Adrenal gland (tissue), 12 donors: ENCODE data around the gene ARHGEF11. TPM values are rescaled to one million over a fixed set of nuclear protein-coding genes. Genes with fewer than 3 reads are reported as not detected.

Experiments
- DNase-seq, 7 donors: peaks; one replicate each; pipeline ENCODE4 v3.0.0-alpha.2; 2019 to 2020
- H3K27ac ChIP-seq, 5 donors: fragments of 200-600 bp; sonication (generic) in 4 of 5; 1 replicate in 3 of 5; 2 replicates in 2 of 5; pipeline versions ENCODE4 v1.5.1 to v1.8.0; 2016 to 2020; ENCODE audit warnings: mild to moderate bottlenecking in 1 of 5
- H3K27me3 ChIP-seq: fragments of 200-600 bp; 2 replicates; pipeline ENCODE4 v1.8.0; 2021
- H3K36me3 ChIP-seq, 2 donors: fragments of 200-600 bp; replicated peaks in 1 of 2; 1 replicate in 1 of 2; 2 replicates in 1 of 2; pipeline versions ENCODE4 v1.5.1 to v1.8.0; 2018 to 2022
- H3K4me1 ChIP-seq, 2 donors: fragments of 200-600 bp; replicated peaks in 1 of 2; 1 replicate in 1 of 2; 2 replicates in 1 of 2; pipeline versions ENCODE4 v1.5.1 to v1.8.0; 2018 to 2021
- H3K4me3 ChIP-seq, 4 donors: fragments of 200-600 bp; sonication (generic) in 3 of 4; one replicate each; pipeline ENCODE4 v1.5.1; 2016 to 2018
- H3K9me3 ChIP-seq, 3 donors: fragments of 200-600 bp; sonication (generic) in 1 of 3; replicated peaks in 1 of 3; 1 replicate in 2 of 3; 2 replicates in 1 of 3; pipeline versions ENCODE4 v1.5.1 to v1.8.0; 2016 to 2021
- POLR2A ChIP-seq, 2 donors: fragments of 450-650 bp; IDR thresholded peaks; one replicate each; pipeline ENCODE4 v1.6.1; 2017; ENCODE audit warnings: antibody characterized with exemption in 2 of 2, mild to moderate bottlenecking in 2 of 2, moderate library complexity in 1 of 2
- WGBS, 4 donors: extraction: QIAGEN DNeasy Blood & Tissue Kit in 2 of 4; methylation state at CpG; one replicate each; pipeline versions ENCODE4 v1.1.5 to v1.1.7; 2013 to 2017; 5-methylcytosine and 5-hydroxymethylcytosine counted together
- intact Hi-C, 2 donors: fragments of 100-400 bp; cut with DNase I; formaldehyde crosslinking; loops; one replicate each; pipeline versions ENCODE4 v1.14.1 to v1.15.0; 2022 to 2023
- polyA plus RNA-seq, 3 donors: library from polyadenylated mRNA; stranded (reverse); fragments of 200-250 nt in 2 of 3; fragments of 350-450 nt in 1 of 3; fragmentation: Illumina TruSeq in 1 of 3; extraction: RNeasy Lipid Tissue Mini Kit (QIAGEN cat#74804) in 1 of 3; gene quantifications; one replicate each; pipeline ENCODE4 v1.2.3, GENCODE V29; 2013 to 2014
- total RNA-seq, 9 donors: library from RNA; depleted of rRNA in 4 of 9; stranded (reverse); fragments of >200 nt in 4 of 9; fragments of 120-200 nt in 1 of 9; fragmentation: NEBNext Ultra II Directional in 1 of 9; extraction: Animal tissue kit (Norgen Biotek cat#: 25700) in 1 of 9; gene quantifications; one replicate each; pipeline versions ENCODE4 v1.1.0 to v1.2.4, GENCODE V29; 2013 to 2023
- TF ChIP-seq, protein P1 (sequence below), 6 experiments: fragments of 450-650 bp in 4 of 6; fragments of 200-600 bp in 2 of 6; sonication (generic) in 1 of 6; IDR thresholded peaks; 1 replicate in 5 of 6; 2 replicates in 1 of 6; pipeline versions ENCODE4 v1.5.1 to v1.8.0; 2016 to 2021; ENCODE audit warnings: antibody characterized with exemption in 6 of 6, mild to moderate bottlenecking in 2 of 6, moderate library complexity in 1 of 6
- donor health status: healthy with polysubstance abuse.
- donor health status: Bipolar disorder and iron deficiency.
- donor health status: DM: yes; HTN: yes; CAD: no.
- donor health status: DM: no; HTN: no; CAD: no.
- donor health status: DM: no; HTN: no; CAD: no.
- donor health status: DM: yes; HTN: yes; CAD: no.

ARHGEF11 gene
- total and polyA plus RNA-seq, 12 donors, result 14.2 to 69.2 (median 38.3) TPM

DNA sequence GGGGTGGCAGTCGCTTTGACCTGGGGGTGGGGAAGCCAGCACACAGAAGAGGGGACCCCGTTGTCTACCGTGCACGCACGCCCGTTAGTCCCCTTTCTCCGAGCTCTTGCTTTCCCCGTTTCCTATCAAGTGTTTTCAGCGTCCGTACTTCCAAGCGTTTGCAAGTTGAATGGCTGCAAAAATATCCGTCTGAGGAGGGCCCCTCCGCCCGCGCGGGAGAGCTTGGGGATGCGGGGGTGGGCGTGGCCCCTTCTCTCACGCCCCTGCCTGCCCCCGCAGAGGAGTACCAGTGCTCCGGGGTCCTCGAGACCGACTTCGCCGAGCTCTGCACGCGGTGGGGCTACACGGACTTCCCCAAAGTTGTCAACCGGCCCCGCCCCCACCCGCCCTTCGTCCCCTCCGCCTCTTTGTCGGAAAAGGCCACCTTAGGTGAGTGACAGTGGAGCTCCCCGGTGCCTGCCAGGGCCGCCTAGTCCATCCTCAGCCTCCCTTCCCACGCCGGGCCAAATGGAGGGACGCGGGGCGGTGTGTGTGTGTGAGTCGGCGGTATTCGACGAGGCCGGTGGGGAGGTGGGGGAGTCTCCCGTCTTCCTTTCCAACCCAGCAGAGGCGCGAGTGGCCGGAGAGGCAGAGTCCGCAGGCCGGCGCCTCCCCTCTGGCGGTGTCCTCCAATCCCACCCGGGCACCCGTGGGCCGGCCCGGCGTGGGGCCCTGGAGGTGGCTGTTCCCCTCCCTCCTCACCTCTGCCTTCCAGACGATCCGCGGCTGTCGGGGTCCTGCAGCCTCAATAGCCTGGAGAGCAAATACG lies 121.7 kb downstream of the ARHGEF11 start:
- Histone ChIP-seq H3K27ac (no peak overlapping the region), H3K4me1 (peaks cover 0 to 12% of the 10 kb centered on the region in 2 donors), H3K27me3 (peaks cover 47% of the 10 kb centered on the region), H3K9me3 (no peaks in the 10 kb centered on the region), H3K4me3 (peak overlapping the region in 1 of 4 donors; percentile 8), H3K36me3 (no peaks in the 10 kb centered on the region)
- DNase-seq, result no peak
- TF ChIP-seq, protein P1, sequence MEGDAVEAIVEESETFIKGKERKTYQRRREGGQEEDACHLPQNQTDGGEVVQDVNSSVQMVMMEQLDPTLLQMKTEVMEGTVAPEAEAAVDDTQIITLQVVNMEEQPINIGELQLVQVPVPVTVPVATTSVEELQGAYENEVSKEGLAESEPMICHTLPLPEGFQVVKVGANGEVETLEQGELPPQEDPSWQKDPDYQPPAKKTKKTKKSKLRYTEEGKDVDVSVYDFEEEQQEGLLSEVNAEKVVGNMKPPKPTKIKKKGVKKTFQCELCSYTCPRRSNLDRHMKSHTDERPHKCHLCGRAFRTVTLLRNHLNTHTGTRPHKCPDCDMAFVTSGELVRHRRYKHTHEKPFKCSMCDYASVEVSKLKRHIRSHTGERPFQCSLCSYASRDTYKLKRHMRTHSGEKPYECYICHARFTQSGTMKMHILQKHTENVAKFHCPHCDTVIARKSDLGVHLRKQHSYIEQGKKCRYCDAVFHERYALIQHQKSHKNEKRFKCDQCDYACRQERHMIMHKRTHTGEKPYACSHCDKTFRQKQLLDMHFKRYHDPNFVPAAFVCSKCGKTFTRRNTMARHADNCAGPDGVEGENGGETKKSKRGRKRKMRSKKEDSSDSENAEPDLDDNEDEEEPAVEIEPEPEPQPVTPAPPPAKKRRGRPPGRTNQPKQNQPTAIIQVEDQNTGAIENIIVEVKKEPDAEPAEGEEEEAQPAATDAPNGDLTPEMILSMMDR (IDR thresholded peaks at IDR 0.05), result no peak
- TF ChIP-seq POLR2A (IDR thresholded peaks at IDR 0.05), result no peak
- 4 to 14% (median 6%) methylated on average over 31 to 64 of the region's 64 CpGs for WGBS, 4 donors
- intact Hi-C loops, result loop anchor here (2.0 to 10.0 kb wide), 2 partner anchors 29 to 151 kb away; no protein-coding TSS in a partner anchor

DNA sequence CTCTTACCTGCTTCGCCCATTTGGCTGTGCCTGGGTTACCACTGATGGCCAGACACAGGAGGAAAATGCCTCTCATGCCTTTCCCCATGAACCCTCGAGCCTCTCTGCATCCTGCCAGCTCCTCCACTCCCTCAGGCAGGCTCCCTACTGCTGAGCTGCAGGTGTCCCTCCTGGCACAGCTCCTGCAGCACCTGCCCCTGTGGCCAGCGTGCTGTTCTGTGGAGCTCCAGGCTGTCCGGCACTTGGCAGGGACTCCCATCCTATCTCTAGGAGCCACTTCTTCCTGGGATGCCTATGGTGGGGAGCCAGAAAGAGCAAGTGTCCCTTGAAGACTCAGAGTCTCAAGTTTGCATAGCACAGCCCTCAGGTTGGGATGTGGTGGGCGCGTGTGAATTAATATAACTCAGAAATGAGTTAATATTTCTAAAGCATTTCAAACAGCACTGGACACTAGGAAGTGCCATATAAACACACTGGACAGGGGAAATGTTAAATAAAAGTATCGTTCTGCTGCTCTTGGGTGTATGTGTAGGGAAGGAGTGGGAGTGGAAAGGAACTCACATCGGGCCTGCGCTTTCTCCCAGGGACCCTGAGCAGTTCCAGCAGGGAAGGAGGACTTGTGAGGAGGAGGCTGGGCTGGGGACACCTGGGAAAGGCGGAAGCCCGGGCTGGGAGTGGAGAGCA lies 122.4 kb downstream of the ARHGEF11 start:
- Histone ChIP-seq H3K27me3 (peaks cover 47% of the 10 kb centered on the region), H3K4me1 (peaks cover 0 to 12% of the 10 kb centered on the region in 2 donors), H3K27ac (no peak overlapping the region), H3K36me3 (no peaks in the 10 kb centered on the region), H3K4me3 (no peak overlapping the region), H3K9me3 (no peaks in the 10 kb centered on the region)
- TF ChIP-seq, protein P1 (IDR thresholded peaks at IDR 0.05), result no peak
- no peak for TF ChIP-seq POLR2A (IDR thresholded peaks at IDR 0.05)
- 17 to 32% (median 22%) methylated on average over 9 to 11 of the region's 11 CpGs for WGBS, 4 donors
- intact Hi-C loops, result loop anchor here (2.0 to 10.0 kb wide), 2 partner anchors 28 to 152 kb away; no protein-coding TSS in a partner anchor
- DNase-seq, result no peak

DNA sequence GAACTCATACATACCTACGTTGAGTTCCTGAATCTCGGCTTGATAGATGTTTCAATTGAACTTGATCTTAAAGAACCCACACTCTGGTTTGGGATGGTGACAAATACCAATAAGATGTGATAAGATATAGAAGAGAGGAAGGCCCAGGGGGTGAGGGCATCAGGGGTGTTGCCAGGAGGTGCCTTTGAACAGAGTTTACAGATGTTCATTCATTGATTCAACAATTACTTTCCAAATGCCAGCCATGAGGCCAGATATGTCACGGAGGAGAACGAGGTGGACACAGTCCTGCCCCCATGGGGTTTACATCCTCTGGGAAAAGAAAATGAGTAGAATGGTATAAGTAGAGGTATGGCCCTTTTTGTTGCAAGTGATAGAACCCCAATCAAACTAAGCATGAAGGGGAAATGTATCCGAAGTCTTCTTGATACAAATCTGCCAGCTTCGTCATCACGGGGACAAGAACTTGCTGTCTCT lies 124.5 kb downstream of the ARHGEF11 start:
- no peak for TF ChIP-seq POLR2A (IDR thresholded peaks at IDR 0.05)
- TF ChIP-seq, protein P1 (IDR thresholded peaks at IDR 0.05), result no peak
- Histone ChIP-seq H3K9me3 (no peaks in the 10 kb centered on the region), H3K27ac (no peak overlapping the region), H3K27me3 (peaks cover 46% of the 10 kb centered on the region), H3K36me3 (no peaks in the 10 kb centered on the region), H3K4me3 (no peak overlapping the region), H3K4me1 (peaks cover 0 to 8% of the 10 kb centered on the region in 2 donors)
- WGBS, 4 donors, result 63 to 70% (median 67%) methylated on average over 7 of the region's 7 CpGs
- DNase-seq, result no peak
- intact Hi-C loops, result loop anchor here in 1 of 2 donors (10.0 kb wide), 1 partner anchor 154 kb away; no protein-coding TSS in a partner anchor
